Fibroblast of mammary gland (primary cell): Measurements from ENCODE around the gene CSNK2B.

ENCODE experiments used
- DNase-seq: peaks from one replicate; pipeline ENCODE4 v3.0.0-alpha.2; 2010; ENCODE audit warnings: low read depth
- H3K4me3 ChIP-seq: 2 replicates; pipeline ENCODE4 v1.5.1; 2011; ENCODE audit warnings: low read depth, mild to moderate bottlenecking, low read length, moderate library complexity; ENCODE audit not compliant: control insufficient read depth
- CTCF ChIP-seq: conservative IDR thresholded peaks from 2 replicates; pipeline ENCODE4 v1.5.1; 2011; ENCODE audit warnings: low read depth, low read length, inconsistent platforms; ENCODE audit not compliant: control insufficient read depth, insufficient read depth

Gene CSNK2B

GRCh38 chr6:31665501-31666336, at the start of gene CSNK2B:
TSS of gene CSNK2B (plus strand) at chr6:31666080. CDS start at chr6:31666832, 752 bp downstream.
- peak; percentile 95 for DNase-seq
- H3K4me3 ChIP-seq, result peak within 1 kb of the TSS; percentile 93

GRCh38 chr6:31617010-31617409, 48.9 kb upstream of the CSNK2B start:
- no peak for TF ChIP-seq CTCF
- H3K4me3 ChIP-seq, result no peak overlapping the region
- DNase-seq, result no peak

More at GRCh38 chr6:31665501-31666336, at the start of gene CSNK2B:
- TF ChIP-seq CTCF, result no peak

- TF ChIP-seq CTCF, result no peak
- H3K4me3 ChIP-seq, result peak overlapping the region; percentile 76
- DNase-seq, result peak; percentile 98
These were observed 45.9 kb upstream of the CSNK2B start for GRCh38 chr6:31619805-31620585.

- no peak for DNase-seq
- peak within 1 kb of the TSS; percentile 97 for H3K4me3 ChIP-seq
- no peak for TF ChIP-seq CTCF
These were observed 45.1 kb upstream of the CSNK2B start, which contains the start of gene PRRC2A for GRCh38 chr6:31620586-31621319. TSS of gene PRRC2A (plus strand) at chr6:31620715. CDS start at chr6:31622790, 2,075 bp downstream.

GRCh38 chr6:31621320-31621939, 44.5 kb upstream of the CSNK2B start:
- TF ChIP-seq CTCF, result no peak
- DNase-seq, result no peak
- H3K4me3 ChIP-seq, result peak overlapping the region; percentile 97

GRCh38 chr6:31621991-31622390, 43.9 kb upstream of the CSNK2B start:
- no peak for DNase-seq
- TF ChIP-seq CTCF, result no peak
- H3K4me3 ChIP-seq, result peak overlapping the region; percentile 97
